PC-3 (cell line): ENCODE results near the gene CRABP2. TPM values are rescaled to one million over a fixed set of nuclear protein-coding genes. Genes with fewer than 3 reads are reported as not detected.

Experiments
- ATAC-seq: fragments of 200-7000 bp; cut with Tn5 transposase; 2 replicates; pipeline ENCODE4 v1.9.1; 2020; ENCODE audit warnings: mild to moderate bottlenecking, moderate library complexity
- BruUV-seq: library from RNA; stranded (reverse); fragments of 400-500 nt; replicated peaks from 2 replicates; lab custom pipeline; 2021; lab: Mats Ljungman, UMichigan
- CTCF ChIA-PET: fragments of 300-600 bp; sonication (Branson Sonifier 250); formaldehyde crosslinking; loops from one replicate; lab custom pipeline; 2022; ENCODE audit warnings: antibody characterized with exemption; lab: Charles Lee
- POLR2A ChIA-PET: fragments of 300-600 bp; sonication (Branson Sonifier 250); formaldehyde crosslinking; loops from one replicate; lab custom pipeline; 2022; ENCODE audit warnings: antibody characterized with exemption; ENCODE audit not compliant: unreplicated experiment; lab: Charles Lee
- DNase-seq: peaks from one replicate; pipeline ENCODE4 v3.0.0-alpha.2; 2015
- H2AFZ ChIP-seq: fragments of 300-600 bp; sonication (generic); 2 replicates; pipeline ENCODE4 v1.6.0; 2016; ENCODE audit warnings: antibody characterized with exemption, low read length
- H3F3A ChIP-seq: fragments of 300-600 bp; sonication (generic); one replicate; pipeline ENCODE4 v1.6.0; 2017; ENCODE audit warnings: antibody characterized with exemption, low read length, control low read depth, mild to moderate bottlenecking; ENCODE audit not compliant: unreplicated experiment
- H3K27ac ChIP-seq: fragments of 300-600 bp; sonication (generic); 2 replicates; pipeline ENCODE4 v1.5.1; 2016; ENCODE audit warnings: mild to moderate bottlenecking, low read length
- H3K27me3 ChIP-seq: fragments of 300-600 bp; sonication (generic); 2 replicates; pipeline ENCODE4 v1.6.1; 2016; ENCODE audit warnings: low read length, mixed read lengths
- H3K36me3 ChIP-seq: fragments of 300-600 bp; sonication (generic); 2 replicates; pipeline ENCODE4 v1.6.1; 2016; ENCODE audit warnings: low read depth, mixed run types, low read length, mixed read lengths
- H3K4me1 ChIP-seq: fragments of 300-600 bp; sonication (generic); 2 replicates; pipeline ENCODE4 v1.5.1; 2016; ENCODE audit warnings: low read length; ENCODE audit not compliant: insufficient read depth
- H3K4me2 ChIP-seq: fragments of 300-600 bp; sonication (generic); 2 replicates; pipeline ENCODE4 v1.6.0; 2016; ENCODE audit warnings: low read length
- H3K4me3 ChIP-seq: fragments of 300-600 bp; sonication (generic); 2 replicates; pipeline ENCODE4 v1.5.1; 2016; ENCODE audit warnings: mild to moderate bottlenecking, low read length, mixed read lengths
- H3K79me2 ChIP-seq: fragments of 300-600 bp; sonication (generic); 2 replicates; pipeline ENCODE4 v1.6.1; 2017; ENCODE audit warnings: low read length, mixed read lengths
- H3K9ac ChIP-seq: fragments of 300-600 bp; sonication (generic); 2 replicates; pipeline ENCODE4 v1.6.0; 2016; ENCODE audit warnings: mild to moderate bottlenecking, low read length
- H3K9me2 ChIP-seq: fragments of 300-600 bp; sonication (generic); replicated peaks from 2 replicates; pipeline ENCODE4 v1.6.1; 2016; ENCODE audit warnings: mixed run types, low read length, mixed read lengths
- H3K9me3 ChIP-seq: fragments of 300-600 bp; sonication (generic); 2 replicates; pipeline ENCODE4 v1.6.1; 2016; ENCODE audit warnings: low read length, mixed read lengths
- H4K20me1 ChIP-seq: fragments of 300-600 bp; sonication (generic); 2 replicates; pipeline ENCODE4 v1.6.1; 2016; ENCODE audit warnings: low read length, mixed read lengths
- CTCF ChIP-seq: fragments of 300-600 bp; sonication (generic); conservative IDR thresholded peaks from 2 replicates; pipeline ENCODE4 v1.5.1; 2017; ENCODE audit warnings: antibody characterized with exemption, low read depth, mild to moderate bottlenecking, low read length
- EZH2 ChIP-seq: fragments of 300-600 bp; sonication (generic); IDR thresholded peaks from one replicate; pipeline ENCODE4 v1.6.1; 2017; ENCODE audit warnings: antibody characterized with exemption, mild to moderate bottlenecking, low read length; ENCODE audit not compliant: unreplicated experiment
- EZH2phosphoT487 ChIP-seq: fragments of 300-600 bp; sonication (generic); IDR thresholded peaks from 2 replicates; pipeline ENCODE4 v1.6.1; 2018; ENCODE audit warnings: mild to moderate bottlenecking, antibody characterized with exemption, low read length, borderline replicate concordance
- intact Hi-C: fragments of 100-400 bp; cut with micrococcal nuclease; formaldehyde crosslinking; loops from 2 replicates; pipeline ENCODE4 v1.9.0; 2023
- total RNA-seq: library from RNA; depleted of rRNA; stranded (reverse); fragments of >200 nt; gene quantifications from 2 replicates; pipeline ENCODE4 v1.2.3, GENCODE V29; 2014

The CRABP2 gene
- total RNA-seq, 1 experiment from 2014 or later, result 120 TPM

- ChIA-PET POLR2A (interaction anchor here (0.6 to 1.0 kb wide), 3 partner anchors 14 to 444 kb away, joined by 3 to 5 read pairs (median 4); partner anchors contain the start of gene MRPL24), CTCF (interaction anchor here (0.5 to 3.0 kb wide), 24 partner anchors 14 to 201 kb away, joined by 3 to 106 read pairs (median 5); partner anchors contain the start of genes CRABP2, HDGF, MRPL24 and NES)
- H3K4me1 ChIP-seq, result peaks cover 27% of the 10 kb centered on the region
- H3K27ac ChIP-seq, result peak overlapping the region; percentile 62
- peak overlapping the region; percentile 98 for H3K4me3 ChIP-seq
- H2AFZ ChIP-seq, result no peak overlapping the region
- no peaks in the 10 kb centered on the region for H3K9me2 ChIP-seq
- intact Hi-C loops, result loop anchor here (1.0 kb wide), 4 partner anchors 17 to 164 kb away; partner anchors contain the start of gene INSRR
- DNase-seq (peak; percentile 79), ATAC-seq (peak; percentile 21)
- H3F3A ChIP-seq, result no peaks in the 10 kb centered on the region
- H3K27me3 ChIP-seq, result no peaks in the 10 kb centered on the region
- peak overlapping the region; percentile 97 for H3K9ac ChIP-seq
- no TSS peak for BruUV-seq
- peaks cover 32% of the 10 kb centered on the region for H3K36me3 ChIP-seq
- H3K4me2 ChIP-seq, result peak overlapping the region; percentile 89
- peaks cover 38% of the 10 kb centered on the region for H4K20me1 ChIP-seq
- H3K9me3 ChIP-seq, result no peaks in the 10 kb centered on the region
- peak; percentile 92 for TF ChIP-seq CTCF
- TF ChIP-seq EZH2phosphoT487, result no peak
- H3K79me2 ChIP-seq, result peaks cover 77% of the 10 kb centered on the region
Observed at GRCh38 chr1:156726549-156727226, 21.3 kb upstream of the CRABP2 start.

GRCh38 chr1:156725683-156726280 is 20.4 kb upstream of the CRABP2 start:
- no TSS peak for BruUV-seq
- ChIA-PET POLR2A (interaction anchor here (0.6 to 1.1 kb wide), 5 partner anchors 15 to 171 kb away, joined by 3 to 13 read pairs (median 5); partner anchors contain the start of genes MRPL24 and PRCC), CTCF (interaction anchor here (0.5 to 3.0 kb wide), 26 partner anchors 13 to 202 kb away, joined by 3 to 106 read pairs (median 5); partner anchors contain the start of genes CRABP2, HDGF, MRPL24 and NES)
- no peaks in the 10 kb centered on the region for H3K27me3 ChIP-seq
- peak overlapping the region; percentile 97 for H3K9ac ChIP-seq
- no peaks in the 10 kb centered on the region for H3F3A ChIP-seq
- no peak overlapping the region for H2AFZ ChIP-seq
- no peaks in the 10 kb centered on the region for H3K9me2 ChIP-seq
- peak overlapping the region; percentile 89 for H3K4me2 ChIP-seq
- DNase-seq (peak; percentile 96), ATAC-seq (peak; percentile 62)
- no peaks in the 10 kb centered on the region for H3K9me3 ChIP-seq
- intact Hi-C loops, result loop anchor here (1.0 kb wide), 5 partner anchors 16 to 165 kb away; partner anchors contain the start of gene INSRR
- TF ChIP-seq EZH2 (no peak), EZH2phosphoT487 (no peak), CTCF (peak; percentile 98)
- peaks cover 41% of the 10 kb centered on the region for H3K36me3 ChIP-seq
- 0 out of 2 replicates have a peak overlapping the region, but pooled peaks have one; percentile 62 for H3K27ac ChIP-seq
- peaks cover 27% of the 10 kb centered on the region for H3K4me1 ChIP-seq
- peaks cover 83% of the 10 kb centered on the region for H3K79me2 ChIP-seq
- peaks cover 38% of the 10 kb centered on the region for H4K20me1 ChIP-seq
- peak overlapping the region; percentile 98 for H3K4me3 ChIP-seq
